NCI-H1694 (cell line): ENCODE results near the gene PDCD2L.
"Not testable (repeated sequence)": the region's sequence is repeated elsewhere in the genome, so short reads cannot be mapped to it uniquely, and the experiment has no call there.

Experiments used
- DNase-seq: peaks from one replicate; lab custom pipeline; 2025; lab: John Stamatoyannopoulos, UW

The PDCD2L gene, protein sequence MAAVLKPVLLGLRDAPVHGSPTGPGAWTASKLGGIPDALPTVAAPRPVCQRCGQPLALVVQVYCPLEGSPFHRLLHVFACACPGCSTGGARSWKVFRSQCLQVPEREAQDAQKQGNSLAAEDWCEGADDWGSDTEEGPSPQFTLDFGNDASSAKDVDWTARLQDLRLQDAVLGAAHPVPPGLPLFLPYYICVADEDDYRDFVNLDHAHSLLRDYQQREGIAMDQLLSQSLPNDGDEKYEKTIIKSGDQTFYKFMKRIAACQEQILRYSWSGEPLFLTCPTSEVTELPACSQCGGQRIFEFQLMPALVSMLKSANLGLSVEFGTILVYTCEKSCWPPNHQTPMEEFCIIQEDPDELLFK

GRCh38 chr19:34404109-34404909, at the start of gene PDCD2L:
PDCD2L (plus strand) TSS chr19:34404399; CDS start chr19:34404431, 32 bp downstream.
- DNase-seq, result peak; percentile 86

GRCh38 chr19:34355201-34355600, 49.0 kb upstream of the PDCD2L start:
- DNase-seq, result no peak

DNA sequence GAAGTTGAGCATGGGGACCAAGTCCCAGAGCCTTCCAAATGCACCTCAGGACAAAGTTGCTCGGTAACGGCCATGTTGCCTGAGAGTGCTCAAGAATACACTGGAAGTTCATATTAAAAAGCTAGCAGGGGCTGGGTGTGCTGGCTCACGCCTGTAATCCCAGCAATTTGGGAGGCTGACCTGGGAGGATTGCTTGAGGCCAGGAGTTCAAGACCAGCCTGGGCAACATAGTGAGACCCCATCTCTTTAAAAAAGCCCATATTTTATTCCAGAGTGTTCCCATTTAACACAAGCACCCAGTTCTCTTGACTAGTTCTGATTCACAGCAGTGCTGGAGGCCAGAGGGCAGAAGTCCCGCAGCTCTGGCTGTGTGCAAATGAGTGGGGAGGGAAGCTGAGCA, 47.3 kb upstream of the PDCD2L start:
- DNase-seq, result no peak

DNA sequence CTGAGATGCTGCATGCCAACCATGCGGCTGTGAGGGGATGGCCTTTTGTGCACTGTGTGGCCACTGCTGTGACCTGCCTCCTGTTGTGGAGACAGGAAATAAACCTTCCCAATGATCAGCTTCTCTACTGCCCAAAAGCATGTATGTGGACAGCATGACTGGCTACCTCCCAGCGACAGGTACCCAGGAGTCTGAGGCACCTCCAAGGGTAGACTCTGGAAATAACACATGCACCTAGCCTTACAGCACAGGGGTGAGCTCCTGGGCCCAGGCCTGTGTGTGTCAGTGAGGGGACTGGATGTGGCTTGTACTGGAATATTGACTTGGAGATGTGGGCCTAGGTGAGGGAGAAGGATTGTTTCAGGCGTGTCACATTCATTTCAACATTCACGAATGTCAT, 46.8 kb upstream of the PDCD2L start:
- DNase-seq, result no peak

GRCh38 chr19:34359140-34359953, 44.9 kb upstream of the PDCD2L start:
- peak; percentile 95 for DNase-seq

GRCh38 chr19:34359954-34360315, 44.3 kb upstream of the PDCD2L start:
- DNase-seq, result no peak

- DNase-seq, result no peak
These were observed 43.8 kb upstream of the PDCD2L start for GRCh38 chr19:34360354-34360909.

- no peak for DNase-seq
These were observed 41.5 kb upstream of the PDCD2L start for GRCh38 chr19:34362679-34363069.

DNA sequence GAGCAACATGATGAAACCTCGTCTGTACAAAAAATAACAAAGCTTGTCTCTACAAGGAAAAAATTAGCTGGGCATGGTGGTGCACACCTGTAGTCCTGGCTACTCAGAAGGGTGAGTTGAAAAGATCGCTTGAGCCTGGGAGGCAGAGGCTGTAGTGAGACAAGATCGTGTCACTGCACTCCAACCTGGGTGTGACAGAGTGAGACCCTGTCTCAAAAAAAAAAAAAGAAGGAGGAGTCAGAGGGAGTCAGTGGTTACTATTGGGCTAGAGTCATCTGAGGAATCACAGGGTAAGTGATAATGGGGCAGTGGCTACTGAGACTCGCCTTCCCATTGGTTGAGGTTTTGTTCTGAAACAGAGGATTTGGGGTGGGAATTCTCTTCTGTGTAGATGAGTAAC, 41.1 kb upstream of the PDCD2L start:
- DNase-seq, result no peak

DNA sequence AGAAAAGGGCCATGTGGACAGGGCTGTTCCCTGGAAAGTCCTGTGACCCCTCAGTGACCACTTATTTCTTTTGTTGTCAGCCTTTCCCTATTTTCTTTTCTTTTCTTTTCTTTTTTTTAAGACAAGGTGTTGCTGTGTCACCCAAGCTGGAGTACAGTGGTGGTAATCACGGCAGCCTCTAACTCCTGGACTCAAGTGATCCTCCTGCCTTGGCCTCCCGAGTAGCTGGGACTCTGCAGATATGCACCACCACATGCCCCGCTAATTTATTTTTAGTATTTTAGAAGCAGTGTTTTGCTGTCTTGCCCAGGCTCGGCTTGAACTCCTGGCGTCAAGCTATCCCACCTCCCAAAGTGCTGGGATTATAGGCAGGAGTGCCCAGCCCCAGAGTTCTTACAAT, 40.3 kb upstream of the PDCD2L start:
- no peak for DNase-seq

GRCh38 chr19:34364462-34364829, 39.8 kb upstream of the PDCD2L start:
- DNase-seq, result no peak

GRCh38 chr19:34364830-34365462, 39.3 kb upstream of the PDCD2L start, which contains the start of gene GPI:
GPI (plus strand) TSS chr19:34365196; CDS start chr19:34365267, 71 bp downstream.
- peak; percentile 32 for DNase-seq

DNA sequence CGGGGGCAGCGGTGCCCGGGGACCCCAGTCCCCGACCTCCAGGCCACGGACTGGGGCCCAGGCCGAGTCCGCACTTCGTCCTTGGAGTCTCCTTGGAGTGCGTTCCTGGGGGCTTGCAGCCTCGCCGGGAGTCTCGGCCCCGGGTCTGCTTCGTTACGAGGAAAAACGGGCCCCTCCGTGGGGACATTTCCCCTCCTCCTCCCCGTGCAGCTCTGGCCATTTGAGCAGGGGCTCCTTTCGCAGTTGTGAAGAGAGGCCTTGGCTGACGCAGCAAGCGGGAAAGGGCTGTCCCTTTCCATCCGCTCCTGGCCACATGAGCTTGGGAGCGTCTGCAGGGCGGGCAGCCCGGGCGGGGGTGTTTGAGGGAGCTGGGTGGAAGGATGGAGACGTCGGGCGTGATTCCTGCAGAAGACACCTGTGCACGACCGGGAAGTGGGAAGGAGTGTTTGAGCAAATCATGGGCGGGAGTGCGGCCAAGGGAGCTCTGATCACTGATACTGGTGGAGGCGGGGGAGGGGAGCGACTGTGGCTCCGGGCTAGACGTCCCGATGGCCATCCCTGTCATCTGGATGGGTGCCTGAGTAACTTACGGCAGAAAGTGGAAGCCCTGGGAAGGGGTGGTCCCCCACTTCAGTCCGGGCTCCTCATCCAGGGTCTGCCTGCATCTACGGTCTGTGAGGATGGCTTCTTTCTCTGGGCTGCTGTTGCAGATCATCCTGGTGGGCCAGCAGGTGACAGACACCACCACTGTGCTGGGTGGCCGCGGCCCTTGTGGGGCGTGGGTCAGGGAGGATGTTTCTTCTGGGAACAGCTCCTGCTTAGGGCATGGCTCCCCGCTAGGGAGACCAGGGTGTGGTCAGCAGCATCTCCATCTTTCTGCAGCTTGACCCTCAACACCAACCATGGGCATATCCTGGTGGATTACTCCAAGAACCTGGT, 38.5 kb upstream of the PDCD2L start:
- no peak for DNase-seq

- DNase-seq, result no peak
These were observed 37.2 kb upstream of the PDCD2L start for GRCh38 chr19:34366738-34367623.

- no peak for DNase-seq
These were observed 36.6 kb upstream of the PDCD2L start for GRCh38 chr19:34367624-34367957.

GRCh38 chr19:34368338-34368737, 35.9 kb upstream of the PDCD2L start:
- no peak for DNase-seq

DNA sequence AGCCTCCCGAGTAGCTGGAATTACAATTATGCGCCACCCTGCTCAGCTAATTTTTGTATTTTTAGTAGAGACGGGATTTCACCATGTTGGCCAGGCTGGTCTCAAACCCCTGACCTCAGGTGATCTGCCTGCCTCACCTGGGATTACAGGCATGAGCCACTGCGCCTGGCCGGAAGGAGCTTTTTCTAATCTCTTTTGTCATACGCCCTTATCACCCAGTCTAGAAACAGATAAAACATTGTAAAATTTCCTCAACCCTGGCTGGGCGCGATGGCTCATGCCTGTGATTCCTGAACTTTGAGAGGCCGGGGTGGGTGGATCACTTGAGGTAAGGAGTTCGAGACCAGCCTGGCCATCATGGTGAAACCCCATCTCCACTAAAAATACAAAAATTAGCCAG, 35.0 kb upstream of the PDCD2L start:
- DNase-seq, result not testable (repeated sequence)

- DNase-seq, result no peak
These were observed 34.1 kb upstream of the PDCD2L start for GRCh38 chr19:34370117-34370516.

- no peak for DNase-seq
These were observed 33.2 kb upstream of the PDCD2L start for GRCh38 chr19:34370983-34371382.
